AG04450 (cell line): ENCODE results near the gene RUFY1. TPM values are rescaled to one million over a fixed set of nuclear protein-coding genes. Genes with fewer than 3 reads are reported as not detected.

Experiments
- CTCF ChIA-PET: fragments of 300-600, 350-600 bp; formaldehyde crosslinking; extraction: SDS; loops from one replicate; lab custom pipeline; 2022; ENCODE audit warnings: antibody characterized with exemption, inconsistent platforms; lab: Charles Lee
- POLR2A ChIA-PET: fragments of 350-600 bp; formaldehyde crosslinking; extraction: SDS; loops from one replicate; lab custom pipeline; 2021; ENCODE audit warnings: antibody characterized with exemption, inconsistent platforms; lab: Yijun Ruan, JAX
- DNase-seq: peaks from one replicate; pipeline ENCODE4 v3.0.0-alpha.2; 2011; ENCODE audit warnings: low read depth, low spot score
- H3K27ac ChIP-seq: one replicate; pipeline ENCODE4 v1.5.1; 2012; ENCODE audit warnings: low read depth, low read length, control low read depth
- H3K27me3 ChIP-seq: one replicate; pipeline ENCODE4 v1.6.0; 2012; ENCODE audit warnings: low read length; ENCODE audit not compliant: control insufficient read depth, insufficient read depth
- H3K4me3 ChIP-seq: 2 replicates; pipeline ENCODE4 v1.5.1; 2011; ENCODE audit warnings: mild to moderate bottlenecking, low read depth, low read length, control low read depth
- H3K9me3 ChIP-seq: 2 replicates; pipeline ENCODE4 v1.5.1; 2012; ENCODE audit warnings: low read length; ENCODE audit not compliant: control insufficient read depth, insufficient read depth
- CTCF ChIP-seq: IDR thresholded peaks from 2 replicates; pipeline ENCODE4 v1.5.1; 2011; ENCODE audit warnings: low read depth, low read length, control low read depth, inconsistent platforms
- polyA plus RNA-seq: library from polyadenylated mRNA; depleted of rRNA; stranded (reverse); fragments of >200 nt; gene quantifications from 2 replicates; pipeline ENCODE4 v1.2.3, GENCODE V29; 2011

The RUFY1 gene
- polyA plus RNA-seq, 1 experiment: 31.1 TPM

GRCh38 chr5:179610903-179611265 lies 60.5 kb downstream of the RUFY1 start:
- no peak overlapping the region for H3K27ac ChIP-seq
- H3K4me3 ChIP-seq: no peak overlapping the region
- no peaks in the 10 kb centered on the region for H3K9me3 ChIP-seq
- no peak for DNase-seq
- TF ChIP-seq CTCF: no peak
- POLR2A ChIA-PET: interaction anchor here (0.6 to 5.9 kb wide), 5 partner anchors 9 to 271 kb away, joined by 3 to 51 read pairs (median 3); partner anchors contain the start of gene HNRNPH1
- H3K27me3 ChIP-seq: no peaks in the 10 kb centered on the region
- CTCF ChIA-PET: interaction anchor here (1.0 kb wide), 1 partner anchor 11 kb away, joined by 7 read pairs; no protein-coding TSS in a partner anchor

- no peak overlapping the region for H3K4me3 ChIP-seq
- DNase-seq: no peak
- no peak for TF ChIP-seq CTCF
- no peak overlapping the region for H3K27ac ChIP-seq
- no peaks in the 10 kb centered on the region for H3K9me3 ChIP-seq
- CTCF ChIA-PET: interaction anchor here (0.9 to 2.2 kb wide), 2 partner anchors 9 to 11 kb away, joined by 4 to 10 read pairs; partner anchors contain the start of gene HNRNPH1
- POLR2A ChIA-PET: interaction anchor here (0.7 to 5.9 kb wide), 2 partner anchors 11 to 114 kb away, joined by 6 to 51 read pairs; partner anchors contain the start of gene HNRNPH1
- no peaks in the 10 kb centered on the region for H3K27me3 ChIP-seq
These were observed 62.5 kb downstream of the RUFY1 start for GRCh38 chr5:179612577-179613459.

- ChIA-PET CTCF (interaction anchor here (0.9 to 2.2 kb wide), 3 partner anchors 8 to 10 kb away, joined by 4 to 11 read pairs (median 10); partner anchors contain the start of gene HNRNPH1), POLR2A (interaction anchor here (1.1 to 5.9 kb wide), 2 partner anchors 10 to 15 kb away, joined by 3 to 51 read pairs; partner anchors contain the start of gene HNRNPH1)
- Histone ChIP-seq H3K27me3 (no peaks in the 10 kb centered on the region), H3K4me3 (no peak overlapping the region), H3K9me3 (no peaks in the 10 kb centered on the region), H3K27ac (no peak overlapping the region)
- DNase-seq: no peak
- no peak for TF ChIP-seq CTCF
These were observed 63.2 kb downstream of the RUFY1 start for GRCh38 chr5:179613460-179614071.

- no peak for DNase-seq
- no peak overlapping the region for H3K4me3 ChIP-seq
- POLR2A ChIA-PET: interaction anchor here (0.7 to 5.9 kb wide), 3 partner anchors 9 to 320 kb away, joined by 3 to 51 read pairs (median 5); partner anchors contain the start of gene HNRNPH1
- TF ChIP-seq CTCF: no peak
- no peaks in the 10 kb centered on the region for H3K9me3 ChIP-seq
- no peaks in the 10 kb centered on the region for H3K27me3 ChIP-seq
- no peak overlapping the region for H3K27ac ChIP-seq
- CTCF ChIA-PET: interaction anchor here (0.7 to 1.7 kb wide), 3 partner anchors 9 to 54 kb away, joined by 3 to 11 read pairs (median 5); partner anchors contain the start of gene HNRNPH1
These were observed 64.4 kb downstream of the RUFY1 start for GRCh38 chr5:179614745-179615144.
